Measurements from ENCODE around the gene NPAS1.
A peak's percentile ranks its signal among the peaks of the same experiment; 100 is the strongest.

The NPAS1 gene, protein sequence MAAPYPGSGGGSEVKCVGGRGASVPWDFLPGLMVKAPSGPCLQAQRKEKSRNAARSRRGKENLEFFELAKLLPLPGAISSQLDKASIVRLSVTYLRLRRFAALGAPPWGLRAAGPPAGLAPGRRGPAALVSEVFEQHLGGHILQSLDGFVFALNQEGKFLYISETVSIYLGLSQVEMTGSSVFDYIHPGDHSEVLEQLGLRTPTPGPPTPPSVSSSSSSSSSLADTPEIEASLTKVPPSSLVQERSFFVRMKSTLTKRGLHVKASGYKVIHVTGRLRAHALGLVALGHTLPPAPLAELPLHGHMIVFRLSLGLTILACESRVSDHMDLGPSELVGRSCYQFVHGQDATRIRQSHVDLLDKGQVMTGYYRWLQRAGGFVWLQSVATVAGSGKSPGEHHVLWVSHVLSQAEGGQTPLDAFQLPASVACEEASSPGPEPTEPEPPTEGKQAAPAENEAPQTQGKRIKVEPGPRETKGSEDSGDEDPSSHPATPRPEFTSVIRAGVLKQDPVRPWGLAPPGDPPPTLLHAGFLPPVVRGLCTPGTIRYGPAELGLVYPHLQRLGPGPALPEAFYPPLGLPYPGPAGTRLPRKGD

DNA sequence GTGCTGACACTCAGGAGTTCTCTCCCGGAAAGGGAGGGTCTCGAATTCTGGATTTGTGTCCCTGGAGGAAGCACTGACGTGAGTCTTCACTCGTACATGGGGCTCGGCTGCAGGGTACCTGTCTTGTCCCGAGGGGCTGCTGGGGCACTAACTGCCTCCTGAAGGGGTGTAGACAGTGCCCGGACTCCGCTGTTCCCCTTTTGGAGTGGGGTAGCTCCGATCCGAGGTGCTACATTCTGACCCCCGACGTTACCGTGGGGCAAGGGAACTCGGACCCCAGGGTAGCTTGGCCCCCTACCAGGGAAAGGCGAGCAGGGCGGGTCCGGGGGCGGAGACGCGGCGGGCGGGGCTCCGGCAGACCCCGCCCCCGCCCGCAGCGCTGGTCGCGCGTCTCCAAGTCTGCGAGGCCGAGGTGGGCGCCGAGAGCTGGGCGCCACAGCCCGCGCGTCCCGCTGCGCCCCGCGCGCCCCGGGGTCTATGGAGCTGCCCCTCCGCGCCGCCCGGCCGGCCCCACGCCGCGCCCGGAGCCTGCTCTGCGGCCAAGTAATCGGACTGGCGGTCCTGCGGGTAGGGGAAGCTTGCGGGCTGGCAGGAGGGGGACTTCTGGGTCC, at the start of gene NPAS1:
TSS of gene NPAS1 (plus strand) at position 407 of the 611 bp plus-strand sequence. CDS start 1,211 bp downstream, outside the sequence.
- no peak for DNase-seq

GRCh38 chr19:46970815-46971214, 48.8 kb upstream of the NPAS1 start:
- no peak for DNase-seq

- no peak for DNase-seq
Observed at GRCh38 chr19:46972311-46972710, 47.3 kb upstream of the NPAS1 start.

- DNase-seq: no peak
Observed at GRCh38 chr19:46974181-46974580, 45.5 kb upstream of the NPAS1 start.

DNA sequence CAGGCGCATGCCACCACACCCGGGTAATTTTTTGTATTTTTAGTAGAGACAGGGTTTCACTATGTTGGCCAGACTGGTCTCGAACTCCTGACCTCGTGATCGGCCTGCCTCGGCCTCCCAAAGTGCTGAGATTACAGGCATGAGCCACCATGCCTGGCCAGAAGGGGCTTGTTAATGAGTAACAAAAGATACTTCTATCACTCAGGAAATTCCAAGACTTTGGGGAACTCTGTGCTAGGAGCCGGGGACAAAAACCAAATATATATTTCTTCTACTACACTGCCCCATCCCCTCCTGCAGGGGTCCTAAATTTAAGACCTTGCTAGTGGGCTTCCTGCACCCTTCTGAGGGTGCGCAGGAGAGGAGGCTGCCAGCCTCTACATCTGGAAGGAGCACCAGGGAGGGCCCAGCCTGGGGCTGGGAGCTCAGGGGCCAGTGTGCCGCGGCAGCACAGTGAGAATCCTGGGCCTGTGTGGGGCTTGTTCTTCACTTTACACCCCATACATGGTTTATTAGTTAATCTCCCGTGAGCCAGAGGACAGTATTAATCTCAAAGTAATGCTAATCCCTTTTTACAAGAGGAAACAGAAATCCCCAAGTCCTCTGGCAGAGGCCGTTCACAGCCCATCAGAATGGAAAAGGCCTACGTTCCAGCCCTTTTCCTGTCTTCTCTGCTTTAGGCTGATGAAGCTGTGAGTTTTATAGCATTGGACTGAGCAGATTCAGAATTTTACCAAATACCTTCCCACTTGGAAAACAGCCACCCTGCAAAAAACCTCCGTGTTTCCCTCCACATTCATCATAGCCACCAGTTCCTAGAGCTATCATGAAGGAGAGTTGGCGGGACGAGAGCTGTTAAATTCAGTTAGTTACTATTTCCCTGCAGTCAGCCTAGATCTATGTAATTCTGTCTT, 44.4 kb upstream of the NPAS1 start:
- peak; percentile 52 for DNase-seq

- DNase-seq: peak; percentile 78
Observed at GRCh38 chr19:46975925-46976782, 43.5 kb upstream of the NPAS1 start.

GRCh38 chr19:46976845-46977320, 42.8 kb upstream of the NPAS1 start:
- DNase-seq: peak; percentile 72

DNA sequence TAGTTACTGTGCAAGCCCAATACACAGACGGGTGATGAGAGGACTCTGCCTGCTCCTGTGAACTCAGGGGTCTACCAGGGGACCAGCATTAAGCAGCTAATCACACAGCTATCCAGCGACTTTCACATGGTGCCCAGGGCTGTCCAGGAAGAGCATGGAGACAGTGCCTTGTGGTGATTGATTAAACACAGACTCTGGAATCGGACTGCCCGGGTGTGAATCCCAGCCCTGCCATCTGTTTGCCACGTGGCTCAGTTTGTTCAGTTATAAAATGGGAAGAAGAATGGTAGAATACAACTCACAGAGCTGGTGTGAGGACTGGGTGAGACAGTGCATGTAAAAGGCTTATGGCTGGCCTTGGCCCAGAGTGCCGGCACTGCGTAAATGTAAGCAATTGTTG, 42.1 kb upstream of the NPAS1 start:
- no peak for DNase-seq

GRCh38 chr19:46978171-46978869, 41.3 kb upstream of the NPAS1 start:
- peak; percentile 38 for DNase-seq

DNA sequence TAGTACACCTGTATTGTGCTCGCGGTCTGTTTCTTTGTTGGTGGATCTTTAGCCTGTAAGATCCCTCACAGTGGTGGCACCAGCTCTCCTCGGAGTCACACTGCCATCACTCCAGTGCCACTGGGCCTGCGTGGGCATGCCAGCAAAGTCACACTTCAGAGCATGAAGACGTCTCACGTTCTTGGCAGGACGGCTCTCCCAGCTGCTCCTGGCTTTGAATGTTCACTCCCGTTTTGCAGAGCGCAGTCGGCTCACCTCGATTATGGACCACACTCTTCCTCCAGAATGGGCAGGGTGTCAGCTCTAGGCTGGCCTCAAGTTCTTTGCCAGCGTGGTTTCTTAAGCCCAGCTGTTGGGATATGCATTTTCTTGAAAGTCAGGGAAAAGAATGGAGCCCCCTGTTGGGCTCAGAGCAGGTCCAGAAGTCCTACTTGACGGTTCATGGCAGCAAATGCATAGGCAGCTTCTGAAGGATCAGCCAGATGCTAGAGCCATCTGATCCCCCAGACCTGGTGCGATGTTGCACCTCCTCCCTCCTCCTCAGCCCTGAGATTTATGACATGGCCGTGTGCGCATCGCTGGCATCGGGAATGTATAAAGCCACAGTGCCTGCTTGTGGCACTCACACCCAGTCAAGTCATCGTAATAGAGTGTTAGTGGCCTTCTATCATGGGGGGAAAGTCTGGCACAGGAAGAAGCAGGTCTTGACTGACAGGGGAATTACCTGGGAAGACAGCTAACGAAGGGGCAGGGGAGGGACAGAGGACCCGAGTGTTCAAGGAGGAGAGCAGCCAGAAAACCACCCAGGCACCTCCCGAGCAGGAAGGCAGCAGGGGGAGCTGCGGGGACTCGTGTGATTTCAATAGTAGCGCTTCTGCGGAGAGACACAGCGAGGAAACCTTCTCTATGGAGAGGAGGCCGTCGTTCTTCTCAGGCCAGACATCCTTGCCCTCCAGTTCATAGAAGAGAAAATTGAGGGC, 40.2 kb upstream of the NPAS1 start:
- DNase-seq: peak; percentile 54

- DNase-seq: no peak
Observed at GRCh38 chr19:46980761-46981160, 38.9 kb upstream of the NPAS1 start.

DNA sequence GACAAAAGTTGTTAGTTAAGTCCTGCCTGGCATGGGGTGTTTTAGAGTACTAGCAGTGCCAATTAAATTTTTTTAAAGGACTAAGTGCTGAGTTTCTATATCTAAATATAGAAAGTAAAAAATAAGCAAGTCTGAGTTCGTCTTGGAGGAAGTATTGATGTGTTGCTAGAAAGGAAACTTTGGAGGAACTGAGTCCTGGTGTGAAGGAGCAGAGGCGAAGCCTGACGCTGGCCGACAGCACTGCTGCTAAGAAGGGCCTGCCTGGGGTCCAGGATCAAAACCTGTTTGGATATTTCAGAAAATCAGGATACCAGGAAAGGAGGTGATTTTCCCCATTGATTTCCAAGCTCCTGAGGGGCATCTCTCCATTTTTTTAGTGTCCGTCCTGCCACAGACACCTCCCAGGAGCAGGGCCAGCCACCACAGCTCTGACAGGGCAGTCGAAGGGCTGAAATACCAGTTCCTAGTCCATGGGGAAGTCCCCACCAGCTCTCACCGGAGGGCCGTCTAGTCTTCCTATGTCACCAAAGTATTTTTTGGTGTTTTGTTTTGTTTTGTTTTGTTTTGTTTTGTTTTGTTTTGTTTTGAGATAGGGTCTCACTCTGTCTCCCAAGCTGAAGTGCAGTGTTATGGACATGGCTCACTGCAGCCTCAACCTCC, 38.2 kb upstream of the NPAS1 start:
- DNase-seq: no peak

- no peak for DNase-seq
Observed at GRCh38 chr19:46983097-46983496, 36.5 kb upstream of the NPAS1 start.

DNA sequence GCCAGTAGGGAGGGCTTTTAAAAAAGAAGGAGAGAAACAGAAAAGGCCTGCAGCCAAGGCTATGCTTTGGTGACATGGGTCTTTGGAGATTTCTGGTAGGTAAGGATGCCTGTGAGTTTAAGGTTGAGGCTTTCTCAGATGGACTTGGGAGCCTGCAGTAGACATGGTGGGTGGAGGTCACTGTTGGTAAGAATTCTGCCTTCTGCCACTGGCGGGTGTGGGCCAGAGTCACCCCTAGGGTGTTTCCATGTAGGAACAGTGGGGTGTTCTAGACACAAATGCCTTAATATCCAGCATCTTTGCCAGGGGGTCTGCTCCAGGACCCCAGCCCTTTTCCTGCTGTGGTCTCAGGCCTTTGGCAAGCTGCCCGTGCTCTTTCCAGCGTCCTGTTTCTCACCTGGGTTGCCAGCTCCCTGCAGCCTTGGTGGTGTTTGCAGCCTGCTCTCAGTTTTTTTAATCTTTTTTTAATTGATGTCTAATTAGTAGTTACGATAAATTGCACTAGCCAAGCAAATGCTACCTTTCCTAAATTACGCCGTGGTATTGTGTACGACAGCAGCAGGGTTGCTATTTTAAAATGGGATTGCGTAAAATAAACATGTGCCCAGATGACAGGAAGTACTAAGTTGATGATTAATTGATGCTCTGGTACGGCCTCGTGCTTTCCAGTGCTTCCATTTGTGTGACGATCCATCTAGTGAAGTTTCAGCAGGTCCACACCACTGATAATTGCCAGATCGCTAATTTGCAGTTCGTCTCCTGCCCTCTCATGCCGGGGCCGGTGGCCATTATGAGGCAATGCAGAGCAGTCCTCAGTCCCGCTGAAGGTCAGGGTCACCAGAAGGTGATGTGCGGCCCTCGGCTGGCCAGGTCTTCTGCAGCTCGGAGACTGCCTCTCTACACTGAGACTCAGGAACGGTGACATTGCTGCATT, 35.3 kb upstream of the NPAS1 start:
- DNase-seq: no peak

- peak; percentile 73 for DNase-seq
Observed at GRCh38 chr19:46985542-46986415, 33.9 kb upstream of the NPAS1 start.

GRCh38 chr19:46988614-46989230, 30.9 kb upstream of the NPAS1 start:
- DNase-seq: no peak
